Activated CD4-positive, CD25-positive, alpha-beta regulatory T cell treated with anti-CD3 and anti-CD28 coated beads, Interleukin-2, amount 50 U/mL, for 16 hours (primary cell): Measurements from ENCODE around the gene SDCCAG8.

Source experiments
- DNase-seq: peaks from one replicate; pipeline ENCODE4 v3.0.0-alpha.2; 2020; ENCODE audit warnings: low read depth, low spot score

The SDCCAG8 gene

DNA sequence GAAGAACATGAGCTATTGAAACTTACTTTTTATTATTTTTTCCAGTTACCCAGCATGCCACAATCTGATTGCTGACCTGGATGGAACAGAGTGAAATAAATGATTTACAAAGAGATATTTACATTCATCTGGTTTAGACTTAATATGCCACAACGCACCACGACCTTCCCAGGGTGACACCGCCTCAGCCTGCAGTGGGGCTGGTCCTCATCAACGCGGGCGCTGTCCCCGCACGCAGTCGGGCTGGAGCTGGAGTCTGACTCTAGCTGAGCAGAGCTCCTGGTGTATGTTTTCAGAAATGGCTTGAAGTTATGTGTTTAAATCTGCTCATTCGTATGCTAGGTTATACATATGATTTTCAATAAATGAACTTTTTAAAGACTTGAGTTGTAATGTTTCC is 243.9 kb downstream of the SDCCAG8 start:
- no peak for DNase-seq

DNA sequence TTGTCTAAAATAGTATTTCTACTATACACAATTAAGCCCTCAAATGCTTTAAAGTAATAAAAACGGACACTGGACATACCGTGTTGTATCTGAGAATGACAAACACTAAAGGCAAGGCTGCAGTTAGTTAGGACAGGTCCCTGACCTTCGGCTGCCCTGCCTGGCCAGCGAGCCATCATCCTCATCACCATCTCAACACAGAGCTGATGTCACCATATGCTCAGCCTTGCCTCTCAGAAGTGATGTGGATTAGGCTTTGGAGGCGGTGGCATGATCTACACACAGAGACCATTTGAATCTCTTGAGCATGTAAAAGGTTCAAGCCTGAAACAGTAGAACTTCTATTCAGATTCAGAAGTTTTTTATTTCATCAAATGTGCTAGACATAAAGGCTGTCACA is 244.7 kb downstream of the SDCCAG8 start:
- no peak for DNase-seq

DNA sequence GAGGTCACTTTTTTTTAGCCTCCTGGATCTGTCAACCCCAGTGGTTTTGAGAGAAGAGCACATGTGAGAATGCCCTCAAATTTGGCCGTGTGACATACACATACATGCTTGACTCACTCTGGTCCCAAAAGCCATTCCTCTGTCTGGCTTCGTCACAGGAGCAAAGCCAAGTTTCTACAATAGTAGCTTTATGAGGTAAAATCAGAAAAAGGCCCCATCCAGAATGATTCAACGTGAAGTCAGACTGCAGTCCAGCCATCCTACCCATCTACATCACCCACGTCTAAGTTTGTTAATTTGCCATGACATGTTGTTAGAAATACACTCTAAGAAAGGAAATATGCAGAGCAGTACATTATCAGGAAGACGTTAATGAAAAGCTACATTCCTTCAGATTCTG is 245.2 kb downstream of the SDCCAG8 start:
- no peak for DNase-seq

DNA sequence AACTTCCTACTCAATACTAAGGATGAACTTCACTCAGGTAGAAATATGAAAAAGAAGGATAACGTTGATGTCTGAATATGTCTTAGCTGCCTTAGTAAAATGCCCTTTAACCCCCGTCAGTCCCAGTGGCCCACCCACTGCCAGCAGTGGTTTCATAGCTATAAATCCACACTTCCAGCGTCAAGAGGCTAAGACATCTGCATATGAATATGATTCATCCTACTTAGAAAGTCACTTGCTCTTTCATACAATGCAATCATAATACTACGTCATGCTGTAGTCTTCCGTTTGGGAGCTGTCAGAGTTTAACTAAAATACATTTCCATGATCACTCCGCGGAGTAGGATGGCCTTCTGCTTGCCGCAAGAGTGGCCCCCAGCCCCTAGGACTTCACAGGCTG is 247.3 kb downstream of the SDCCAG8 start:
- no peak for DNase-seq

DNA sequence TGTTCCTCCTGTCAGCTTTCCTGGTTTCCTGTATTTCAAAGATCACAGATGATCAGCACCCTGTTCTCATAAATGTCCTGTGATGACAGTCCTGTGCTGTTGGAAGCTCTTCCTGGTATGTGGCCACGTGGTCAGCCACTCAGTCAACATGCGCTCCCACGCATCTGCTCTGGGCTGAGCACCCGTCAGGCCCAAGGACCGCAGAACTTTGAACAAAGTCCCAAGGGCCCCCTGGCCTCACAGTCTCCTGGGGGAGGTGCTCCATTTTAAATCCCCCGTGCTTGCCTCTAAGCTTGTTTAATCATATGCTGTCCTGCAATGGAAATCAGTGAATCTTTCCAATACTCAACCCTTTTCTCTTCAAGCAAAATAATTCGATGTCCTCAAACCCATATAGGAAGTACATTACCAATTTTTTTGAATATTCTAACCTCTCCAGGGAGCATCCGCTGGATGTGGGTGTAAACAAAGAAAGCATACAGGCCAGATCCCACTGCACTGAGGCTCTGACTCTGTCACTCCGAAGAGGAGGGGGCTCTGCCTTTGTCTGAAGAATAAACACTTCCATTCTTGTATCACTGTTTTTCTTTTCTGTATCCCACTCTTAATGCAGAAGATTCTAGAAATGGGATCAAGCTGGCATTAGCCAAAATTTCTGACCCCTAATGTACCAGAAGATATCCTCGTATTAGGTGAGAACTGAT is 250.3 kb downstream of the SDCCAG8 start:
- no peak for DNase-seq

DNA sequence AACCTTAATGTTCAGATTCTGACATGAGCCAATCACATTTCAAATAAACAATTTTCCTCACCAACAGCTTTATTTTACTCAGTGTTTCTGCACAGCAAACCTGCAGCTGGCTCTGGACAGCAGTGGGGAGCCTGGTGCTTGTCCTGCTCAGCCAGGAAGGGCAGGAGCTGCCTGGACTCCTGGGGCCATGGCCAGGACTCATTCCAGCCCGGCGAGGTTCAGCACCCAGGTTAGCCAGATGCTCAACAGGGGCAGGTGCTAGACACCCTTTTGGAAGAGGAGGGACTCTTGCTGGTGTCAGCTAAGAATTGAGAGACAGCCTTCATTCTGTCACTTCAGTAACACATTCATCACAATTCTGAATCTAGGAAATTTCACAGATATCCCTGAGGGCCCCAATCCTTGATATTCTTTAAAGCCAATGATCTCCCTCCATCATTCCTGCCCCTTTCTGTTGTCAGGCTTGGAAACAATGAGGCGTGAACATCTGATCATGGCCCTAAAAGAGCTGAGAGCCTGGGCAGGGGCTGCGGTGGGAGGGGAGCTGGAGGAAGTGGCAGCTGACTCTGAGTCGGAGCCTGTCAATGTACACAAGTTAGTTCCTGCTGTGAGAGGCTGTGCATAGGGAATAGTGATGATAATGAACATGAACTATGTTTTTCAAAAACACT is 251.3 kb downstream of the SDCCAG8 start:
- no peak for DNase-seq

DNA sequence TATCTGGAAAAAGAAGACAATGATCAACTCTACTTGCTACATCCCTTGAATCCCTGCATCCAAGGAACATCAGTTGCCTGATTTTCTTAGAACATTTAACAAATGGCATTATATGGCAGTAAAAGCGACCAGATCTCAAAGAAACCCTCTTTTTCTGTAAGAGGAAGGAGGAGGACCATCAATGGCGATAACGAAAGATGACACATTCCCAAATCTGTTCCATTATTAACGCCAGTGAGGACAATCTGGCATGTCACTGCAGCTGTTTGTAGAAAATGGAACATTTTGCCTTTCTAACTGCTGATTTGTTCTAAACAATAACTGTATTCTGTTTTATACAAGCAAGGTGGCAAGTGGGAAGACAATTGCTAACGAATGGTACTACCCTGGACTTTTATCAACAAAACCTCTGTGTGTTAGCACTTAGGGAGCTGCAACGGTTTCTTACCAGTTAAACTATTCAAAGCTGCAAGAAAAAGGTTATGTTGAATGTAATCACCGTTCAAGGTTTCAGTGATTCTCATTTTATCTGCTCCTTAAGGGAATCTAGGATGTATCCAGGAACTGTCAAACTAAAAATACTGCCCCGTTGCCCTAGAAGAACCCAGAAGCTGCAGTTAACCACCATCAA is 251.9 kb downstream of the SDCCAG8 start:
- no peak for DNase-seq

DNA sequence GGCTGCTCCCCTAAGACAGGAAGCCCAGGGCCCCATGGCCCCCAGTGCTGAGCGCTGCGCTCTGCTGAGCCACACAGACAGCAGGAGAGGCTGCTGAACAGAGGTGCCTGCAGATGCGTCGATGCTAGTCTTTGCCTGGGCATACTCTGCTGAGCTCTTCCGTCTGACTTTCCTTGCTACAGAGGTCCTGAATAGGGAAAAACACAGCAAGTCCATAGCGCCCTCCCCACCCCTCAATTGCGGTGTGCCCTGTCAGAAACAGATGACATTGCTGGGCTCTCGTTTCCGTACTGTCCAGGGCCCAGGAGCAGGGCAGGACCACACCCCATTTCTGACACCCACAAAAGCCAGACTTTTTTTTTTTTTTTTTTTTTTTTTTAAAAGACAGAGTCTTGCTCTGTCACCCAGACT is 252.5 kb downstream of the SDCCAG8 start:
- DNase-seq: no peak

DNA sequence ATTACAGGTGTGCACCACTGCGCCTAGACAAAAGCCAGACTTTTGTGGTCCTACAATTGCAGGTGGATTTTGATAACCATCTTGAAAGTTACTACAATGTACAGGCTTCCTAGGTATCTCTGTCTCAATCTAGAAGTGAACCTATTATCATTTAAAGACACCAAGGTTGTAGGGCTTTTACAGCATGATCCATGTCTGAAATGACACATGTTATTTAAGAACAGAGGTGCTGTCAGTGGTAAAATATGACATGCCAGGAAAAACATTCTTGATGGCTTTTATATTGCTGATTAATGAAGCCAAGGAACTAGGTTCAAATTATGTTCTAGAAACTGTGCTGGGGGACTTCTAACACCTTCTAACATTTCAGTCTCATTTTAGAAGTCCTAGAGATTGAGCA is 253.1 kb downstream of the SDCCAG8 start:
- DNase-seq: no peak

DNA sequence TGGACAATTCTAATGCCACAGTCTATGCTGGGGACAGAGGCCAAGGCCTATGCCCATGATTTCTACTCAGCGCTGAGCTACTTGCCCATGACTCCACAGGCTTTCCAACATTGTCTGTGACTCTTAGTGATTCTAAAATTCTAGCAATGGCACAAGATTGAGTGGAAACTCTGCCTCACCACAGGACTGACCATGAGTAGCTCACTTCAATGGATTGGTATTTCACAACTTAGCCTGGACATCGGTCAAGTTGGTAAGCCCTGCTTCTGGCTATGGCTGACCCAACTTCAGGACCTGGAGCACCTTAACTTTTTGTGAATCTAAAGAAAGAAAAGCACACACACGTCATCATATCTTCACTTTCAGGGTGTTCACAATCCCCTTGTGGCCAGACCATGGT is 255.1 kb downstream of the SDCCAG8 start:
- no peak for DNase-seq

DNA sequence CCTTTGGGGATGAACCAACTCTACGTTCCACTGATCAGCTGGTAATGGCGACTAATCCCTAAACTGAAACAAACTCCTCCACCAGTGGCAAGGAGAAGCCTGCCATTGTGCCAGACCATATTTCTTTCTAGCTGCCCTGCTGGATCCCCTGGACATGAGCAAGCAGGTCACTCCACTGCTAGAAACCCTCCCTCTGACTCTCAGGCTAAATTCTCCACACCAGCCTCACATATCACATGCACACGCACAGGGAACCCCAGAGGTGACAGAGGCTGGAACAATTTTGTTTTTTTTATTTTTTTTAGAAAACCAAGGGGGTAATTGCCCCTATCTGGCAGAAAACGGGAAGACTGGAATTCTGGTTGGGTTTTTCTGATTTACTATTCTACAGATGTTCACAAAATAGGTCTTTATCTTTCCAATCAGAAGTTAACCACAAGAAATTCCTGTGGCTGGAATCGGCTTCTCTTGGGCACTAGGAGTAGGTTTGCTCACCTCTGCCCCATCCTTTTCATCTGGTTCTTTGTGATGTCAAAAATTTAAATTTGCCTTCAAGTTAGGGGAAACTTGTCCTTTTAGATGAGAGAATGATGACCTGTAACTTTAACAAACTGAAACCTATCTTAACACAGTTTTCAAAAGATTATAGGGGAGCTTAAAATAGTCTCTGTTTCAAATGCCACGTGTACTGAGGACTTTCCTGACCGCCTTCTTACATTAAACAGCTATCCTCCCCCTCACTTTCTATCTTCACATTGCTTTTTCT is 258.1 kb downstream of the SDCCAG8 start:
- DNase-seq: no peak

DNA sequence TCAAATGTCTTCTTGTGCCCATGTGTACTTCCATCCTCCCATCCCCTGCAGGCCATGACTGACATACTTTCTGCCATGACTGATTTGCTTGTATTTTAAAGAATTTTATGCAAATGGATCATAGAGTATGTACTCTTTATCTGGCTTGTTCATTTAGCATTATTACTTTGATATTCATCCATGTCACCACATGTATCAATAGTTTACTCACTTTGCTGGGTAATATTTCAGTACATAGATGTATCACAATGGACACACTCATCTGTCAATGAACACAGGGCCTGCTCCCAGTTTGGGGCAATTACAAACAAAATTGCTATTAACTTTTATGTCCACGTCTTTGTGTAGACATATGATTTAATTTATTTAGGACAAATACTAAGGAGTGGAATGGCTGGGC is 259.1 kb downstream of the SDCCAG8 start:
- no peak for DNase-seq

DNA sequence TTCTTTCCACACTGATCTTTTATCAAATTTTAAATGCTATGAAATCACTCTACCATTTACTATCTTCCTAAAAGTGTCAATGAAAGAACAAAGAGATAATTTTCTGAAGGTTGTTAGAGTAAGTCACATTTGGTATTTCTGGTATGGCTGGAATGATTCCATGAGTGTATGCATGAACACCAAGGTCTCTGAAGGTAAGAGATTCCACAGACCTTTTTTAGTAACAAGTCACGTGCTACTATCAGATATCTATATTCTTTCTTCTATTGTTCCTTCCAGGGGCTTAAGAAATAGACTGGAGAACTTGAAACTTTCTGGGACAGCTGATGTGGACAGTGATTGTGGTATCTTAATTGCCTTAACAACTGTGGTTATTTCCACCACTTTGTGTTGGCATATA is 265.0 kb downstream of the SDCCAG8 start:
- no peak for DNase-seq

DNA sequence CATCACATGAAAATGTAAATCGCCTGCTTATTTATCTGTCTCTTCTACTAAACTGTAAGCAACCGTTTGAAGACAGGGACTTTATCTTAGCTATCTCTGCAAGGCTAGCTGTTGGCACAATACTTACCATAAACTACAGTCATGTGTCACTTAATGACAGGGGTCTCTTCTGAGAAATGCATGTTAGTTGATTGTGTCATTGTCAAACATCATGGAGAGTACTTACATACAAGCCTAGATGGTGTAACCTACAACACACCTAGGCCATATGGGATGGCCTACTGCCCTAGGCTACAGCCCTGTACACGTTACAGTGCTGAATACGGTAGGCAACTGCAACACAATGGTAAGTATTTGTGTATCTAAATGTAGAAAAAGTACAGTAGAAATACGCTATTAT is 267.9 kb downstream of the SDCCAG8 start:
- no peak for DNase-seq

DNA sequence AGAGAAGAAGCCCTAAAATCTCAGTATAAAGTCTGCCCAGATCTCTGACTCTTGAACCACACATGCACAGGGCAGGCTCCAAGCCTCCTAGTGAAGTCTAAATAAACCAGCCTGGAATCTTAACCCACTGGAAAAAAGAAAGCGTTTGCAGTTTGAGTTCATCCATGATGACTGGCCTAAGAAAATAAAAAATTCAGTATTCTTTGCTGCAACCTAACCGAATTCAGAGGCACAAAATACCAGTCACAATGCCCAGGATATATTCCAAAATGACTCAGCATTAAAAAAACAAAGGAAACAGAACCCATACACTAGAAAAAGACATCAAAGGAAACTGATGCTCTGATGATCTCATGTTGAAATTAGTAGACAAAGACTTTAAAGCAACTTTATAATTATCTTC is 269.2 kb downstream of the SDCCAG8 start:
- no peak for DNase-seq

DNA sequence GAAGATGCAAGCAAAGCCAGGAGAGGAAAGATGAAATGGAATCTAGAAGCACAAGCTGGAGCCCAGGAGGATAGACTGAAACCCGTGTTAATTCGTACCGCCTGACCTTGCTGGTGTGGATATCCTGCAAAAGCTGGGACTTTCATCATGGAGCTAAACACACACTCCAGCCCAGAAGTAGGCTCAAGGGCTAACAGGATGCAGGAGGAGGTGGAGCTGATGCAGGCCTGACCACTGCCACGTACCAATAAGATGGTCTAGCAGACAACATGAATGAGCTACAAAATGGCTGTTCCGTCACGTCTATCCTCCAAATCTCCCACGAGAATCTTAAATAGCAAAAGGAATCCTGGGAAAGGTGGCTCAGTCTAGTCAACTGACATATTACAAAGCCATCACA is 270.3 kb downstream of the SDCCAG8 start:
- DNase-seq: no peak

DNA sequence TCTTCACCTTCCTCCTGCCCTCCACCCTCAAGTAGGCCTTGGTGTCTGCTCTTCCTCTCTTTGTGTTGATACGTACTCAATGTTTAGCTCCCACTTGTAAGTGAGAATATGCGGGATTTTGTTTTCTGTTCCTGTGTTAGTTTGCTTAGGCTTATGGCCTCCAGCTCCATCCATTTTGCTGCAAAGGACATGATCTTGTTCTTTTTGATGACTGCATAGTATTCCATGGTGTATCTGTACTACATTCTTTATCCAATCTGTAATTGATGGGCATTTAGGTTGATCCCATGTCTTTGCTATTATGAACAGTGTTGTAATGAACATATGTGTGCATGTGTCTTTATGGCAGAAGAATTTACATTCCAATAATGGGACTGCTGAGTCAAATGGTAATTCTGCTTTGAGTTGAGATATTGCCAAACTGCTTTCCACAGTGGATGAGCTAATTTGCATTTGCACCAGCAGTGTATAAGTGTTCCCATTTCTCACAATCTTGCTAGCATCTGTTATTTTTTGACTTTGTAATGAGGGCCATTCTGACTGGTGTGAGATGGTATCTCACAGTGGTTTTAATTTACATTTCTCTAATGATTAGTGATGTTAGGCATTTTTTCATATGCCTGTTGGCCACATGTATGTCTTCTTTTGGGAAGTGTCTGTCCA is 272.7 kb downstream of the SDCCAG8 start:
- no peak for DNase-seq

DNA sequence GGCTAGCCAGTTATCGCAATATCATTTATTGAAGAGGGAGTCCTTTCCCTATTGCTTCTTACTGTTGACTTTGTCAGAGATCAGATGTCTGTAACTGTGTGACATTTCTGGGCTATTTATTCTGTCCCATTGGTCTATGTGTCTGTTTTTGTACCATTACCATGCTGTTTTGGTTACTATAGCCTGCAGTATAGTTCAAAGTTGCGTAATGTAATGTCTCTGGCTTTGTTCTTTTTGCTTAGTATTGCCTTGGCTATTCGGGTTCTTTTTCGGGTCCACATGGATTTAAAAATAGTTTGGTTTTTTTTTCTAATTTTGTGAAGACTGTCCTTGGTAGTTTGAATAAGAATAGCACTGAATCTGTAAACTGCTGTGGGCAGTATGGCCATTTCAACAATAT is 273.7 kb downstream of the SDCCAG8 start:
- DNase-seq: no peak

DNA sequence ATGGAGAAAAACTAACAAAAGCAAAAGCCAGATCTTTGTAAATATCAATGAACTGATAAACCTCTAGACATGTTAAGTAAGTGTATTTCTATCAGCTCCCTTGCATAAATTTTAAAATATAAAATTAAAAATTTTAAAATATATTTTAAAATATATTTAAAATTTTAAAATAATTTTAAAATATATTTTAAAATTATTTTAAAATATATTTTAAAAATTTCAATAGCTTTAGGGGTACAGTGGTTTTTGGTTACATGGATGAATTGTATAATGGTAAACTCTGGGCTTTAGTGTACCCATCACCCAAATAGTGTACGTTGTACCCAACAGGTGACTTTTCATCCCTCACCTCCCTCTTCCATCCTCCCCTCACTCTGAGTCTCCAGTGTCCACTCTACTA is 279.2 kb downstream of the SDCCAG8 start:
- no peak for DNase-seq

DNA sequence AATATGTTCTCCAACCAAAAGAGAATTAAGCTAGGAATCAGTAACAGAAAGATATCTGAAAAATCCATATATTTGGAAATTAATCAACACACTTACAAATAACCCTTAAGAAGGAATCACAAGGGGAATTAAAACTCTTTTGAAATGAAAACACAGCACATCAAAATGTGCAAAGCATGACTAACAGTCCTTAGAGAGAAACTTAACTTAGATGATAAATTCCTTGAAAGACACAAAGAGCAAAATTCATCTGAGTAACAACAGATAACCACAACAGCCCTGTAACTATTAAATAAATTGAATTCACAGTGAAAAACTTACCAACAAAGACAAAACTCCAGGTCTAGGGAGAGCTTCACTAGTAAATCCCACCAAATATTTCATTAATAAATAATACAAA is 283.8 kb downstream of the SDCCAG8 start:
- DNase-seq: no peak

DNA sequence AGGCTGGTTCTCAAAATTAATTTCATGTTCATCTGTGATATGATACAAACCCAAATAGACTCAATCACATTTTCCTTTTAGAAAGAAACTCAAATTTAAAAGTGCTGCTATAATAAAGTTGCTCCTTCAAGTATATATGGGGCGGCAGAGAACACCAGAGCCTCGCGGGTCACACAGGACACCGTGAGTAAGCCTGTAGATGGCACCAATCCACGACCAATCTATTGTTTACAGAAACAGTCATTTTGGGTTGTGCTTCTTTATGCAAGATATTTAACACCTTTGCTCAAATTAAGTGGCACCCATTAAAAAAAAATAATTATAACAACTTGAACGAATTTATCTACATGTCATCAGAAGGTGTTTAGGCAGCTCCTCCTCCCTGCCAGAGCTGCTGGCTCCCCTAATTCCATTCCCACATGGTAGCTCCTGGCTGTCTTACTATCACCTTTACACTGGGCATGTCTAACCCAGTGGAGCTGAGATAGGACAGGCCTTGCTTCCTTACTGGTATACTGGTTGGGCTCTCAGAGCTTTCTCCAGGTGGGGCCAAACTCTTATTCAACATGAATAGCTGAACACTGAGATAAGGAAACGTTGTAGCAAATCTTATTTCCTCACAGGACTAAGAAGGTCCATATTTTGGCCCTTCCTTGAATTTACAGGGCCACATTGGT is 287.0 kb downstream of the SDCCAG8 start:
- DNase-seq: no peak
